HepG2 (cell line): ENCODE results near the gene KIF3C. TPM values are rescaled to one million over a fixed set of nuclear protein-coding genes. Genes with fewer than 3 reads are reported as not detected.

Experiments used
- ARID2 ChIP-seq: sonication (generic); formaldehyde crosslinking; IDR thresholded peaks from 2 replicates; pipeline ENCODE4 v1.8.1; 2022; ENCODE audit warnings: mild to moderate bottlenecking, missing genetic modification reagents, borderline replicate concordance
- CREM ChIP-seq, 2 experiments: sonication (generic) in 1 of 2; formaldehyde crosslinking in 1 of 2; IDR thresholded peaks; 2 replicates each; pipeline versions ENCODE4 v1.4.0 to v1.6.1; 2016 to 2020; ENCODE audit warnings: antibody characterized with exemption in 1 of 2, mild to moderate bottlenecking in 1 of 2, missing genetic modification reagents in 1 of 2
- DNMT3B ChIP-seq: conservative IDR thresholded peaks from 2 replicates; pipeline ENCODE4 v1.6.1; 2016; ENCODE audit warnings: missing biosample characterization, control low read depth
- HMGA1 ChIP-seq: sonication (generic); formaldehyde crosslinking; conservative IDR thresholded peaks from 2 replicates; pipeline ENCODE4 v1.4.0; 2020; ENCODE audit warnings: missing genetic modification reagents
- JUND ChIP-seq: sonication (generic); formaldehyde crosslinking; IDR thresholded peaks from 2 replicates; pipeline ENCODE4 v1.8.0; 2022; ENCODE audit warnings: mild to moderate bottlenecking, missing genetic modification reagents
- MBNL3 ChIP-seq: fragments of 250-450 bp; sonication (Bioruptor Pico); conservative IDR thresholded peaks from 2 replicates; pipeline ENCODE4 v1.8.0; 2022; ENCODE audit warnings: mild to moderate bottlenecking, inconsistent platforms
- MIER2 ChIP-seq: IDR thresholded peaks from 2 replicates; pipeline ENCODE4 v1.6.1; 2016; ENCODE audit warnings: missing biosample characterization, missing genetic modification reagents
- NCOR1 ChIP-seq: fragments of 200-600 bp; sonication (generic); IDR thresholded peaks from 2 replicates; pipeline ENCODE4 v1.7.0; 2017; ENCODE audit warnings: antibody characterized with exemption, low read length, borderline replicate concordance
- NFYB ChIP-seq: sonication (generic); formaldehyde crosslinking; IDR thresholded peaks from 2 replicates; pipeline ENCODE4 v1.4.0; 2020; ENCODE audit warnings: missing genetic modification reagents
- NFYC ChIP-seq: IDR thresholded peaks from 2 replicates; pipeline ENCODE4 v1.6.1; 2016; ENCODE audit warnings: missing genetic modification reagents, missing compliant biosample characterization
- NPAS2 ChIP-seq: sonication (generic); formaldehyde crosslinking; IDR thresholded peaks from 2 replicates; pipeline ENCODE4 v1.8.0; 2022; ENCODE audit warnings: mild to moderate bottlenecking, missing genetic modification reagents, borderline replicate concordance
- RFX3 ChIP-seq: IDR thresholded peaks from 2 replicates; pipeline ENCODE4 v1.6.1; 2016; ENCODE audit warnings: missing biosample characterization, missing genetic modification reagents
- SMARCE1 ChIP-seq: fragments of 450-650 bp; IDR thresholded peaks from 2 replicates; pipeline ENCODE4 v1.6.1; 2017; ENCODE audit warnings: borderline replicate concordance
- STAT6 ChIP-seq: sonication (generic); formaldehyde crosslinking; IDR thresholded peaks from 2 replicates; pipeline ENCODE4 v1.4.0; 2020; ENCODE audit warnings: missing genetic modification reagents, mild to moderate bottlenecking, borderline replicate concordance
- TBX2 ChIP-seq: sonication (generic); formaldehyde crosslinking; IDR thresholded peaks from 2 replicates; pipeline ENCODE4 v1.5.0; 2020; ENCODE audit warnings: missing genetic modification reagents, mild to moderate bottlenecking, borderline replicate concordance
- ZBTB7B ChIP-seq: sonication (generic); formaldehyde crosslinking; IDR thresholded peaks from 2 replicates; pipeline ENCODE4 v1.4.0; 2020; ENCODE audit warnings: missing genetic modification reagents
- ZNF124 ChIP-seq: sonication (generic); formaldehyde crosslinking; IDR thresholded peaks from 2 replicates; pipeline ENCODE4 v1.4.0; 2020; ENCODE audit warnings: missing genetic modification reagents
- ZNF326 ChIP-seq: sonication (generic); formaldehyde crosslinking; IDR thresholded peaks from 2 replicates; pipeline ENCODE4 v1.4.0; 2020; ENCODE audit warnings: missing genetic modification reagents, borderline replicate concordance
- ZNF335 ChIP-seq: sonication (generic); formaldehyde crosslinking; IDR thresholded peaks from 2 replicates; pipeline ENCODE4 v1.4.0; 2020; ENCODE audit warnings: missing genetic modification reagents
- ZNF441 ChIP-seq: sonication (generic); formaldehyde crosslinking; IDR thresholded peaks from 2 replicates; pipeline ENCODE4 v1.7.0; 2021; ENCODE audit warnings: missing genetic modification reagents, borderline replicate concordance
- ZNF468 ChIP-seq: sonication (generic); formaldehyde crosslinking; IDR thresholded peaks from 2 replicates; pipeline ENCODE4 v1.8.0; 2022; ENCODE audit warnings: mild to moderate bottlenecking, moderate library complexity, missing genetic modification reagents
- ZNF562 ChIP-seq: sonication (generic); formaldehyde crosslinking; IDR thresholded peaks from 2 replicates; pipeline ENCODE4 v1.8.0; 2022; ENCODE audit warnings: missing genetic modification reagents, borderline replicate concordance
- ZNF567 ChIP-seq: sonication (generic); formaldehyde crosslinking; IDR thresholded peaks from 2 replicates; pipeline ENCODE4 v1.8.1; 2023; ENCODE audit warnings: mild to moderate bottlenecking, missing genetic modification reagents, borderline replicate concordance
- ZNF639 ChIP-seq: conservative IDR thresholded peaks from 2 replicates; pipeline ENCODE4 v1.6.1; 2018; ENCODE audit warnings: missing genetic modification reagents
- ZNF652 ChIP-seq: IDR thresholded peaks from 2 replicates; pipeline ENCODE4 v1.6.1; 2016; ENCODE audit warnings: low read depth, borderline replicate concordance
- ZNF777 ChIP-seq: sonication (generic); formaldehyde crosslinking; IDR thresholded peaks from 2 replicates; pipeline ENCODE4 v1.4.0; 2020; ENCODE audit warnings: missing genetic modification reagents
- ZSCAN20 ChIP-seq: sonication (generic); formaldehyde crosslinking; IDR thresholded peaks from 2 replicates; pipeline ENCODE4 v1.4.0; 2020; ENCODE audit warnings: missing genetic modification reagents, mild to moderate bottlenecking, borderline replicate concordance
- ZSCAN31 ChIP-seq: sonication (generic); formaldehyde crosslinking; IDR thresholded peaks from 2 replicates; pipeline ENCODE4 v1.5.0; 2020; ENCODE audit warnings: low read depth, mild to moderate bottlenecking, missing genetic modification reagents
- ZSCAN5A ChIP-seq: sonication (generic); formaldehyde crosslinking; IDR thresholded peaks from 2 replicates; pipeline ENCODE4 v1.8.0; 2022; ENCODE audit warnings: mild to moderate bottlenecking, missing genetic modification reagents, borderline replicate concordance
- polyA plus RNA-seq, 8 experiments: library from polyadenylated mRNA; depleted of rRNA in 3 of 8; stranded (reverse) in 7 of 8; unstranded in 1 of 8; fragments of >200 nt; fragmentation: Illumina TruSeq in 4 of 8; extraction: Trizol in 4 of 8; gene quantifications; 2 replicates each; pipeline versions ENCODE4 v1.2.1 to v1.2.3, GENCODE V29; 2011 to 2016; ENCODE audit warnings: low read depth in 4 of 8, missing spikeins in 1 of 8, mixed read lengths in 1 of 8; ENCODE audit not compliant: insufficient read depth in 1 of 8
- total RNA-seq, 5 experiments: library from RNA; depleted of rRNA; stranded (reverse); fragments of >200 nt; fragmentation: Illumina TruSeq; extraction: Trizol; gene quantifications; 2 replicates each; pipeline ENCODE4 v1.2.3, GENCODE V29; 2016; ENCODE audit warnings: low read depth in 1 of 5

KIF3C gene
- total and polyA plus RNA-seq, 2 of the 13 experiments (the other 11 are each of a cell fraction or from before 2014, with no cell fraction given): 3.6 to 4.9 TPM

GRCh38 chr2:25885933-25886332 lies 96.4 kb downstream of the KIF3C start (continued):
- TF ChIP-seq ZNF335 (CRISPR knock-in tag) (peak; percentile 26; the same call in 1 of the 2 replicates), ZNF441 (CRISPR knock-in tag) (no peak), ZNF777 (CRISPR knock-in tag) (no peak), ZSCAN31 (CRISPR knock-in tag) (no peak), ZSCAN20 (CRISPR knock-in tag) (no peak), CREM (IDR thresholded peaks at IDR 0.05) (no peak), CREM (CRISPR knock-in tag; IDR thresholded peaks at IDR 0.05) (no peak), DNMT3B (CRISPR knock-in tag) (no peak), NFYC (no peak), NPAS2 (CRISPR knock-in tag) (no peak), ZNF567 (CRISPR knock-in tag) (no peak), ZNF326 (CRISPR knock-in tag) (no peak), ZNF562 (CRISPR knock-in tag) (no peak), JUND (no peak), TBX2 (CRISPR knock-in tag) (no peak), ZNF468 (CRISPR knock-in tag) (no peak), RFX3 (CRISPR knock-in tag) (no peak), ZNF124 (CRISPR knock-in tag) (no peak), NCOR1 (no peak), SMARCE1 (no peak), NFYB (no peak), ZNF639 (CRISPR knock-in tag) (no peak), ZSCAN5A (CRISPR knock-in tag) (no peak), ARID2 (CRISPR knock-in tag) (no peak), MBNL3 (CRISPR knock-in tag) (no peak), MIER2 (CRISPR knock-in tag) (0 out of 2 replicates have a peak, but pooled peaks have one; percentile 49), ZBTB7B (CRISPR knock-in tag) (no peak), HMGA1 (no peak), ZNF652 (no peak), STAT6 (CRISPR knock-in tag) (no peak)
